Transverse colon (tissue), 4 donors: ENCODE data around the gene CRABP1. TPM values are rescaled to one million over a fixed set of nuclear protein-coding genes. Genes with fewer than 3 reads are reported as not detected.

ENCODE experiments used
- DNase-seq: peaks from one replicate; pipeline ENCODE4 v3.0.0-alpha.2; 2019
- H3K27ac ChIP-seq, 4 donors: fragments of 200-600 bp; sonication (generic); 2 replicates each; pipeline ENCODE4 v1.5.1; 2016 to 2018; ENCODE audit warnings: inconsistent platforms in 4 of 4
- H3K27me3 ChIP-seq: fragments of 200-600 bp; sonication (generic); 2 replicates; pipeline ENCODE4 v1.5.1; 2017; ENCODE audit warnings: inconsistent platforms
- H3K36me3 ChIP-seq, 4 donors: fragments of 200-600 bp; sonication (generic); 2 replicates each; pipeline ENCODE4 v1.5.1; 2017 to 2019; ENCODE audit warnings: inconsistent platforms in 4 of 4
- H3K4me1 ChIP-seq, 4 donors: fragments of 200-600 bp; sonication (generic); 2 replicates each; pipeline ENCODE4 v1.5.1; 2017 to 2020; ENCODE audit warnings: inconsistent platforms in 4 of 4
- H3K4me3 ChIP-seq, 4 donors: fragments of 200-600 bp; sonication (generic); 1 replicate in 1 of 4; 2 replicates in 3 of 4; pipeline versions ENCODE4 v1.5.1 to v1.6.1; 2017 to 2019; ENCODE audit warnings: inconsistent platforms in 4 of 4
- H3K9me3 ChIP-seq, 2 donors: fragments of 200-600 bp; sonication (generic); 2 replicates each; pipeline ENCODE4 v1.5.1; 2017 to 2019; ENCODE audit warnings: inconsistent platforms in 2 of 2
- EP300 ChIP-seq: sonication (generic); formaldehyde crosslinking; IDR thresholded peaks from one replicate; pipeline ENCODE4 v1.6.1; 2017; ENCODE audit warnings: antibody characterized with exemption, low read depth
- POLR2A ChIP-seq: fragments of 450-650 bp; IDR thresholded peaks from one replicate; pipeline ENCODE4 v1.6.1; 2016; ENCODE audit warnings: antibody characterized with exemption, mild to moderate bottlenecking, moderate library complexity
- POLR2AphosphoS5 ChIP-seq, 3 donors: sonication (generic); formaldehyde crosslinking; IDR thresholded peaks; one replicate each; pipeline ENCODE4 v1.6.1; 2016; ENCODE audit warnings: antibody characterized with exemption in 3 of 3
- WGBS, 2 donors: methylation state at CpG; one replicate each; pipeline ENCODE4 v1.1.5; 2018; ENCODE audit warnings: low coverage in 1 of 2; 5-methylcytosine and 5-hydroxymethylcytosine counted together
- in situ Hi-C, 4 donors: fragments of 200-750 bp; cut with MboI; loops; one replicate each; pipeline versions ENCODE4 v1.15.0 to v1.15.1; 2017; ENCODE audit warnings: low sequenced_read_pairs in 3 of 4, low pct_ligation_motif_present in 1 of 4, low pct_unique_long_range_greater_than_20kb in 1 of 4
- intact Hi-C: fragments of 100-400 bp; cut with DNase I; formaldehyde crosslinking; loops from one replicate; pipeline ENCODE4 v1.15.1; 2023; ENCODE audit warnings: low total_unique reads
- small RNA-seq, 4 donors: library from RNA; depleted of rRNA; stranded (forward); fragments of <200 nt; gene quantifications; one replicate each; pipeline ENCODE3, GENCODE V24; 2016
- total RNA-seq, 4 donors: library from RNA; depleted of rRNA; stranded (reverse); fragments of >200 nt; gene quantifications; one replicate each; pipeline ENCODE4 v1.1.0, GENCODE V29; 2016
- TF ChIP-seq, protein P1 (sequence below), 5 experiments: fragments of 200-600 bp in 3 of 5; fragments of 450-650 bp in 2 of 5; sonication (generic) in 3 of 5; IDR thresholded peaks; 1 replicate in 2 of 5; 2 replicates in 3 of 5; pipeline ENCODE4 v1.5.1; 2016 to 2017; ENCODE audit warnings: antibody characterized with exemption in 5 of 5, inconsistent platforms in 3 of 5, mild to moderate bottlenecking in 2 of 5, moderate library complexity in 1 of 5

Gene CRABP1
- total RNA-seq, 4 donors from 2014 or later, result 1.9 to 2.7 TPM; not detected in 2

DNA sequence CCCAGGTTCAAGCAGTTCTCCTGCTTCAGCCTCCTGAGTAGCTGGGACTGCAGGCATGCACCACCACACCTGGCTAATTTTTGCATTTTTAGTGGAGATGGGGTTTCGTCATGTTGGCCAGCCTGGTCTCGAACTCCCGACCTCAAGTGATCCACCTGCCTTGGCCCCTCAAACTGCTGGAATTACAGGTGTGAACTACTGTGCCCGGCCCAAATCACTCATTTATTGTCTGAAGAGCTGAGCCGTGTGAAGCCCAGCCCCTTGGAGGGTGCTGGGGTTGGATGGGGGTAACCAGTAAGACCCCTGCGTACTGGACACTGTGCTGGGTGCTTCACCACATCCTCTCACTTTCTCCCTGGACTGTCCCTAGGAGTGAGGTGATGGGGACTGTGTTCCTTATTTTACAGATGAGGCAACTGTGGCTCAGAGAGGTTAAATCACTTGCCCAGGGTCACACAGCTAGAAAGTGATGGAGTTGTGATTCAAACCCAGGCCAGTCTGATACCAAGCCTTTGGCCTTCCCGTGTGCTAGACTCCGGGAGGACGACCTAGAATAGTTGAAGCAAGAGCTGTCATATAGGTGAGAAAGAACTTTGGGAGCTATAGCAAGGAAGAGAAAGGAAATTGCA lies 56.1 kb downstream of the CRABP1 start:
- 80 to 90% methylated on average over 3 to 9 of the region's 9 CpGs for WGBS, 2 donors
- H3K4me3 ChIP-seq, result no peak overlapping the region
- no peaks in the 10 kb centered on the region for H3K27me3 ChIP-seq
- TF ChIP-seq POLR2AphosphoS5 (IDR thresholded peaks at IDR 0.05) (no peak), POLR2A (no peak), EP300 (no peak)
- TF ChIP-seq, protein P1, sequence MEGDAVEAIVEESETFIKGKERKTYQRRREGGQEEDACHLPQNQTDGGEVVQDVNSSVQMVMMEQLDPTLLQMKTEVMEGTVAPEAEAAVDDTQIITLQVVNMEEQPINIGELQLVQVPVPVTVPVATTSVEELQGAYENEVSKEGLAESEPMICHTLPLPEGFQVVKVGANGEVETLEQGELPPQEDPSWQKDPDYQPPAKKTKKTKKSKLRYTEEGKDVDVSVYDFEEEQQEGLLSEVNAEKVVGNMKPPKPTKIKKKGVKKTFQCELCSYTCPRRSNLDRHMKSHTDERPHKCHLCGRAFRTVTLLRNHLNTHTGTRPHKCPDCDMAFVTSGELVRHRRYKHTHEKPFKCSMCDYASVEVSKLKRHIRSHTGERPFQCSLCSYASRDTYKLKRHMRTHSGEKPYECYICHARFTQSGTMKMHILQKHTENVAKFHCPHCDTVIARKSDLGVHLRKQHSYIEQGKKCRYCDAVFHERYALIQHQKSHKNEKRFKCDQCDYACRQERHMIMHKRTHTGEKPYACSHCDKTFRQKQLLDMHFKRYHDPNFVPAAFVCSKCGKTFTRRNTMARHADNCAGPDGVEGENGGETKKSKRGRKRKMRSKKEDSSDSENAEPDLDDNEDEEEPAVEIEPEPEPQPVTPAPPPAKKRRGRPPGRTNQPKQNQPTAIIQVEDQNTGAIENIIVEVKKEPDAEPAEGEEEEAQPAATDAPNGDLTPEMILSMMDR (IDR thresholded peaks at IDR 0.05), result no peak
- in situ Hi-C loops, result no loop called here
- no peak for DNase-seq
- no peaks in the 10 kb centered on the region for H3K9me3 ChIP-seq
- H3K27ac ChIP-seq, result peak overlapping the region in 1 of 4 donors; percentile 19
- H3K36me3 ChIP-seq, result no peaks in the 10 kb centered on the region
- intact Hi-C loops, result no loop called here
- peaks cover 0 to 18% (median 9%) of the 10 kb centered on the region in 4 donors for H3K4me1 ChIP-seq

GRCh38 chr15:78396976-78397375 lies 56.8 kb downstream of the CRABP1 start:
- H3K27me3 ChIP-seq, result no peaks in the 10 kb centered on the region
- in situ Hi-C loops, result no loop called here
- peak overlapping the region in 3 of 4 donors; percentile 26 to 32 (median 30) for H3K27ac ChIP-seq
- peak; percentile 85 for DNase-seq
- H3K9me3 ChIP-seq, result no peaks in the 10 kb centered on the region
- H3K4me1 ChIP-seq, result peaks cover 0 to 18% (median 9%) of the 10 kb centered on the region in 4 donors
- intact Hi-C loops, result no loop called here
- no peaks in the 10 kb centered on the region for H3K36me3 ChIP-seq
- no peak overlapping the region for H3K4me3 ChIP-seq
- 37% methylated on average over 9 of the region's 9 CpGs; no CpG with 5 or more reads in 1 of the 2 donors for WGBS, 2 donors
- TF ChIP-seq, protein P1 (IDR thresholded peaks at IDR 0.05), result peak; percentile 48 to 73 (median 50)
- TF ChIP-seq EP300 (no peak), POLR2AphosphoS5 (IDR thresholded peaks at IDR 0.05) (peak in 1 of 3 donors; percentile 44), POLR2A (no peak)

DNA sequence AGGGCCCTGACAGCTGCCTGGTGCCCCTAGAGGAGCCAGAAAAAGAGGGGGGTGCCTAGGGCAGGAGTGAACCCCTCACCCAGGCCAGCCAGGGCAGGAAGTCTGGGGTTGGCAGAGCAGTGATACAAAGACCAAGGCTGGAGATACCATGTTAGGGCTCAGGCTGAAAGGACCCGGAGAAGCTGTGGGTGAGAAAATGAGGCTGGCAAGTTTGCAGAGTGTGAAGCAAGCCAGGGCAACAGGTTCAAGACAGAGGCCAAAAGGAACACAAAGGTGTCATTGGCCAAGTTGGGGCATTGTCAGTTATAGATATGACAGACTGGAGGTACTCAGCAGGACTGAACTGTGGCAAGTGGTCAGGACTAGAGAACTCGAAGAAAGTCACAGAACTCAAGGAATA lies 57.2 kb downstream of the CRABP1 start:
- intact Hi-C loops, result no loop called here

More for the DNA sequence above, 57.2 kb downstream of the CRABP1 start:
- Histone ChIP-seq H3K27ac (peak overlapping the region in 3 of 4 donors; percentile 26 to 32 (median 30)), H3K4me3 (no peak overlapping the region), H3K27me3 (no peaks in the 10 kb centered on the region), H3K9me3 (no peaks in the 10 kb centered on the region), H3K4me1 (peaks cover 0 to 18% (median 9%) of the 10 kb centered on the region in 4 donors), H3K36me3 (no peaks in the 10 kb centered on the region)
- in situ Hi-C loops, result no loop called here
- no peak for TF ChIP-seq EP300
- no peak for DNase-seq
- 90 to 96% methylated on average over 2 of the region's 2 CpGs for WGBS, 2 donors

Small RNA genes within 50 kb of the gene (small RNA-seq; reads per million reads assigned to genes)
- gene AC090607.5, result 0 reads per million in 4 donors

Other genes starting within 250 kb of the CRABP1 start
- 1 to 10 TPM in 3 of 4 donors, not detected in 1; 6.0 to 9.7 (median 9.3) TPM for gene SH2D7, start 247.8 kb upstream of the CRABP1 start, total RNA-seq
- 10 to 100 TPM in 2 of 4 donors, 1 to 10 TPM in 2; 8.4 to 19.5 (median 9.5) TPM for gene CIB2, start 208.9 kb upstream of the CRABP1 start, total RNA-seq
- 100 to 1,000 TPM; 149 to 369 (median 166) TPM for gene IDH3A, start 191.0 kb upstream of the CRABP1 start, total RNA-seq
- gene ACSBG1, start 105.8 kb upstream of the CRABP1 start, total RNA-seq, result 1 to 10 TPM in 1 of 4 donors, not detected in 3; 1.5 TPM
- 10 to 100 TPM; 34.9 to 69.9 (median 42.5) TPM for gene DNAJA4, start 75.8 kb upstream of the CRABP1 start, total RNA-seq
- 10 to 100 TPM in 3 of 4 donors, 1 to 10 TPM in 1; 9.0 to 51.4 (median 44.1) TPM for gene SKIC8, start 40.7 kb upstream of the CRABP1 start, total RNA-seq
- 10 to 100 TPM; 20.1 to 71.7 (median 40.7) TPM for gene IREB2, start 97.9 kb downstream of the CRABP1 start, total RNA-seq
- gene HYKK, start 167.2 kb downstream of the CRABP1 start, total RNA-seq, result 1 to 10 TPM; 4.5 to 7.6 (median 6.5) TPM
- 100 to 1,000 TPM in 2 of 4 donors, 10 to 100 TPM in 2; 22.8 to 113 (median 76.4) TPM for gene PSMA4, start 200.1 kb downstream of the CRABP1 start, total RNA-seq
- 1 to 10 TPM in 1 of 4 donors, under 1 TPM in 2, not detected in 1; 0.48 to 3.8 (median 0.82) TPM for gene CHRNA5, start 225.2 kb downstream of the CRABP1 start, total RNA-seq